GM19468 (cell line): ENCODE results near the gene LYRM2.

Experiments
- ATAC-seq: cut with Tn5 transposase; IDR thresholded peaks from one replicate; pipeline ENCODE4 v1.9.1; 2021; ENCODE audit warnings: mild to moderate bottlenecking, moderate library complexity, moderate number of reproducible peaks; ENCODE audit not compliant: unreplicated experiment; ENCODE audit errors: extremely low read depth

The LYRM2 gene

DNA sequence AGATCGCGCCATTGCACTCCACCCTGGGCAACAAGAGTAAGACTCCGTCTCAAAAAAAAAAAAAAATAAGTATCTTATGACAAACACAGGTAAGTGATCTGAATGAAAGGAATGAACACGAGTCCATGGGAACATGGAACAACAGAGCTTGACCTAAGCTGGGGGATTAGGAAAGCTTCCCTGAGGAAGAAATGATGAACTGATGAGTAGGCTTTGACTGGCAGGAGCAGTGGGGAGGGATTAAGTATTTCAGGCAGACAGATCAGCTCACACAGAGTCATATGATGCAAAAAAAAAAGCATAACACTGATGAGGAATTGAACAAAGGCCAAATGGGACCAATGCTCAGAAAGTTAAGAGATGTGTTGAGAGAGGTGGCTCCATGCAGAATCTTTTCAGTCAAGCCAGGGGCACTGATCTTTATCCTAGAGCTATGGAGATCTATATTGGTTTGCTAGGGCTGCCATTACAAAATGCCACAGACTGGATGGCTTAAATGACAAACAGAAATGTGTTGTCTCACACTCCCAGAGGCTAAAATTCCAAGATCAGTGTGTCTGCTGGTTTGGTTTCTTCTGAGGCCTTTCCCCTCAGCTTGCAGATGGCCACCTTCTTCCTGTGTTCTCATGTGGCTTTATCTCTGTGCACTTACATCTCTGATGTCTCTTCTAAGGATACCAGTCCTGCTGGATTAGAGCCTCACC, 120.0 kb downstream of the LYRM2 start:
- no peak for ATAC-seq
